ENCODE data around the gene AXIN1.

Gene AXIN1

GRCh38 chr16:330741-331140 is 21.8 kb downstream of the AXIN1 start:
- no peak for DNase-seq (ENCODE audit: low read depth)
- H3K4me3 ChIP-seq (ENCODE audit: low read length): no peak overlapping the region
- TF ChIP-seq, protein P1, sequence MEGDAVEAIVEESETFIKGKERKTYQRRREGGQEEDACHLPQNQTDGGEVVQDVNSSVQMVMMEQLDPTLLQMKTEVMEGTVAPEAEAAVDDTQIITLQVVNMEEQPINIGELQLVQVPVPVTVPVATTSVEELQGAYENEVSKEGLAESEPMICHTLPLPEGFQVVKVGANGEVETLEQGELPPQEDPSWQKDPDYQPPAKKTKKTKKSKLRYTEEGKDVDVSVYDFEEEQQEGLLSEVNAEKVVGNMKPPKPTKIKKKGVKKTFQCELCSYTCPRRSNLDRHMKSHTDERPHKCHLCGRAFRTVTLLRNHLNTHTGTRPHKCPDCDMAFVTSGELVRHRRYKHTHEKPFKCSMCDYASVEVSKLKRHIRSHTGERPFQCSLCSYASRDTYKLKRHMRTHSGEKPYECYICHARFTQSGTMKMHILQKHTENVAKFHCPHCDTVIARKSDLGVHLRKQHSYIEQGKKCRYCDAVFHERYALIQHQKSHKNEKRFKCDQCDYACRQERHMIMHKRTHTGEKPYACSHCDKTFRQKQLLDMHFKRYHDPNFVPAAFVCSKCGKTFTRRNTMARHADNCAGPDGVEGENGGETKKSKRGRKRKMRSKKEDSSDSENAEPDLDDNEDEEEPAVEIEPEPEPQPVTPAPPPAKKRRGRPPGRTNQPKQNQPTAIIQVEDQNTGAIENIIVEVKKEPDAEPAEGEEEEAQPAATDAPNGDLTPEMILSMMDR (IDR thresholded peaks at IDR 0.05; ENCODE audit: insufficient read depth, low read depth, low read length, missing control alignments): no peak

GRCh38 chr16:325375-326145 is 27.0 kb downstream of the AXIN1 start:
- DNase-seq (ENCODE audit: low read depth): no peak
- H3K4me3 ChIP-seq (ENCODE audit: low read length): no peak overlapping the region
- TF ChIP-seq, protein P1 (IDR thresholded peaks at IDR 0.05; ENCODE audit: insufficient read depth, low read depth, low read length, missing control alignments): no peak

GRCh38 chr16:324451-325334 is 27.8 kb downstream of the AXIN1 start:
- H3K4me3 ChIP-seq (ENCODE audit: low read length): no peak overlapping the region
- DNase-seq (ENCODE audit: low read depth): peak; percentile 63
- TF ChIP-seq, protein P1 (IDR thresholded peaks at IDR 0.05; ENCODE audit: insufficient read depth, low read depth, low read length, missing control alignments): no peak

DNA sequence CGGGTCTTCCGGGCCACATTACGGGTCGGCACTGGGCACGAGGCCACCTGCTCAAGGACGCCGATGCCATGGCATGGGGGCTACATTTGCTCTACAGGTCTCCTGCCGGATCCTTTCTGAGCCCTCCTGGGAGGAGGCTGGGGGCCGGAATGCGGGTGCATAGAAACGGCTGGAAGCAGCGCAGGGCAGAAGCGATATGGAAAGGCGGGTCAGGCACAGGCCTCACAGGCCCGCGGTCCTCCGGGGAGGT is 28.4 kb downstream of the AXIN1 start:
- no peak overlapping the region for H3K4me3 ChIP-seq (ENCODE audit: low read length)
- DNase-seq (ENCODE audit: low read depth): no peak
- TF ChIP-seq, protein P1 (IDR thresholded peaks at IDR 0.05; ENCODE audit: insufficient read depth, low read depth, low read length, missing control alignments): no peak

- DNase-seq (ENCODE audit: low read depth): no peak
- H3K4me3 ChIP-seq (ENCODE audit: low read length): no peak overlapping the region
- TF ChIP-seq, protein P1 (IDR thresholded peaks at IDR 0.05; ENCODE audit: insufficient read depth, low read depth, low read length, missing control alignments): no peak
Observed at GRCh38 chr16:322476-323143, 29.9 kb downstream of the AXIN1 start.

DNA sequence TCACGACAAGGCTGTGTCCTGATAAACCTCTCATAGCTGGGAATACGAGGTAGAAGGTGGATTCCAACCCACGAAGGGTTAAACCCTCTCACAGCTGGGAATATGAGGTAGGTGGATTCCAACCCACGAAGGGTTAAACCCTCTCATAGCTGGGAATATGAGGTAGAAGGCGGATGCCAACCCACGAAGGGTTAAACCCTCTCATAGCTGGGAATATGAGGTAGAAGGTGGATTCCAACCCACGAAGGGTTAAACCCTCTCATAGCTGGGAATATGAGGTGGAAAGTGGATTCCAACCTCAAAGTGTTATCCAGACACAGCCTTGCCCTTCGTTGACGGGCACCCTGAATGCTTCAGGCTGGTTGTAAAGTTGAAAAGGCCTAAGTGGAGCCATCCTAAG is 31.0 kb downstream of the AXIN1 start:
- no peak for DNase-seq (ENCODE audit: low read depth)
- H3K4me3 ChIP-seq (ENCODE audit: low read length): no peak overlapping the region
- TF ChIP-seq, protein P1 (IDR thresholded peaks at IDR 0.05; ENCODE audit: insufficient read depth, low read depth, low read length, missing control alignments): no peak

All from epithelial cell of esophagus (primary cell).